H1 (cell line): Measurements from ENCODE around the gene BZW2. TPM values are rescaled to one million over a fixed set of nuclear protein-coding genes. Genes with fewer than 3 reads are reported as not detected.

ENCODE experiments used
- polyA plus RNA-seq, 7 experiments: library from polyadenylated mRNA; depleted of rRNA in 3 of 7; stranded (reverse) in 5 of 7; unstranded in 2 of 7; fragments of >200 nt in 5 of 7; fragments of 200-250 nt in 2 of 7; gene quantifications; 1 replicate in 5 of 7; 2 replicates in 1 of 7; 4 replicates in 1 of 7; pipeline versions ENCODE4 v1.2.1 to v1.2.3, GENCODE V29; 2011 to 2013; ENCODE audit warnings: missing spikeins in 2 of 7, mixed read lengths in 2 of 7
- total RNA-seq: library from RNA; stranded (reverse); fragmentation: NEBNext Ultra II Directional; extraction: Animal tissue kit (Norgen Biotek cat#: 25700); gene quantifications from 2 replicates; pipeline ENCODE4 v1.2.1, GENCODE V29; 2021
- TF ChIP-seq, protein P1 (sequence below): fragments of 300-600 bp; sonication (generic); IDR thresholded peaks from 2 replicates; pipeline ENCODE4 v1.7.1; 2012; ENCODE audit warnings: low read length, moderate library complexity, mild to moderate bottlenecking, inconsistent platforms; ENCODE audit not compliant: insufficient replicate concordance

Gene BZW2
- total and polyA plus RNA-seq, 2 of the 8 experiments (the other 6 are each of a cell fraction or from before 2014, with no cell fraction given), result 32.3 to 103 TPM

DNA sequence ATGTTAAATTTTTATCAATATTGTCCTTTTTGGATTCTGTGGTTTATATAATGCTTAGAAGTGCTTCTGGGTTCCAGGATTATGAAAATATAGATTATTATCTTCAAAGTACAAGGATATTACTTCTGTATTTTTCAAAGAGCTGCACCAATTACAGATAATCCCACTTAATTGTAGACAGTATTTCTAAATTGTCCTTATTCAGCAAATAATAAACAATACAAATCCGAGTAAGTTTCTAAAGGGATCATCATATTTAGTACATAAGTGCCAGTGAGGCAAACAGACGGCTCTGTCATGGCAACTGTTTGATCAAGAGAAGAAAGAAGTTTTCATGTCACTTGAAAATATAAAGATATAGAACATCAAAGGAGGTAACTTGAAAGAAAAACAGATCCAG lies 19.6 kb upstream of the BZW2 start (continued):
- TF ChIP-seq, protein P1, sequence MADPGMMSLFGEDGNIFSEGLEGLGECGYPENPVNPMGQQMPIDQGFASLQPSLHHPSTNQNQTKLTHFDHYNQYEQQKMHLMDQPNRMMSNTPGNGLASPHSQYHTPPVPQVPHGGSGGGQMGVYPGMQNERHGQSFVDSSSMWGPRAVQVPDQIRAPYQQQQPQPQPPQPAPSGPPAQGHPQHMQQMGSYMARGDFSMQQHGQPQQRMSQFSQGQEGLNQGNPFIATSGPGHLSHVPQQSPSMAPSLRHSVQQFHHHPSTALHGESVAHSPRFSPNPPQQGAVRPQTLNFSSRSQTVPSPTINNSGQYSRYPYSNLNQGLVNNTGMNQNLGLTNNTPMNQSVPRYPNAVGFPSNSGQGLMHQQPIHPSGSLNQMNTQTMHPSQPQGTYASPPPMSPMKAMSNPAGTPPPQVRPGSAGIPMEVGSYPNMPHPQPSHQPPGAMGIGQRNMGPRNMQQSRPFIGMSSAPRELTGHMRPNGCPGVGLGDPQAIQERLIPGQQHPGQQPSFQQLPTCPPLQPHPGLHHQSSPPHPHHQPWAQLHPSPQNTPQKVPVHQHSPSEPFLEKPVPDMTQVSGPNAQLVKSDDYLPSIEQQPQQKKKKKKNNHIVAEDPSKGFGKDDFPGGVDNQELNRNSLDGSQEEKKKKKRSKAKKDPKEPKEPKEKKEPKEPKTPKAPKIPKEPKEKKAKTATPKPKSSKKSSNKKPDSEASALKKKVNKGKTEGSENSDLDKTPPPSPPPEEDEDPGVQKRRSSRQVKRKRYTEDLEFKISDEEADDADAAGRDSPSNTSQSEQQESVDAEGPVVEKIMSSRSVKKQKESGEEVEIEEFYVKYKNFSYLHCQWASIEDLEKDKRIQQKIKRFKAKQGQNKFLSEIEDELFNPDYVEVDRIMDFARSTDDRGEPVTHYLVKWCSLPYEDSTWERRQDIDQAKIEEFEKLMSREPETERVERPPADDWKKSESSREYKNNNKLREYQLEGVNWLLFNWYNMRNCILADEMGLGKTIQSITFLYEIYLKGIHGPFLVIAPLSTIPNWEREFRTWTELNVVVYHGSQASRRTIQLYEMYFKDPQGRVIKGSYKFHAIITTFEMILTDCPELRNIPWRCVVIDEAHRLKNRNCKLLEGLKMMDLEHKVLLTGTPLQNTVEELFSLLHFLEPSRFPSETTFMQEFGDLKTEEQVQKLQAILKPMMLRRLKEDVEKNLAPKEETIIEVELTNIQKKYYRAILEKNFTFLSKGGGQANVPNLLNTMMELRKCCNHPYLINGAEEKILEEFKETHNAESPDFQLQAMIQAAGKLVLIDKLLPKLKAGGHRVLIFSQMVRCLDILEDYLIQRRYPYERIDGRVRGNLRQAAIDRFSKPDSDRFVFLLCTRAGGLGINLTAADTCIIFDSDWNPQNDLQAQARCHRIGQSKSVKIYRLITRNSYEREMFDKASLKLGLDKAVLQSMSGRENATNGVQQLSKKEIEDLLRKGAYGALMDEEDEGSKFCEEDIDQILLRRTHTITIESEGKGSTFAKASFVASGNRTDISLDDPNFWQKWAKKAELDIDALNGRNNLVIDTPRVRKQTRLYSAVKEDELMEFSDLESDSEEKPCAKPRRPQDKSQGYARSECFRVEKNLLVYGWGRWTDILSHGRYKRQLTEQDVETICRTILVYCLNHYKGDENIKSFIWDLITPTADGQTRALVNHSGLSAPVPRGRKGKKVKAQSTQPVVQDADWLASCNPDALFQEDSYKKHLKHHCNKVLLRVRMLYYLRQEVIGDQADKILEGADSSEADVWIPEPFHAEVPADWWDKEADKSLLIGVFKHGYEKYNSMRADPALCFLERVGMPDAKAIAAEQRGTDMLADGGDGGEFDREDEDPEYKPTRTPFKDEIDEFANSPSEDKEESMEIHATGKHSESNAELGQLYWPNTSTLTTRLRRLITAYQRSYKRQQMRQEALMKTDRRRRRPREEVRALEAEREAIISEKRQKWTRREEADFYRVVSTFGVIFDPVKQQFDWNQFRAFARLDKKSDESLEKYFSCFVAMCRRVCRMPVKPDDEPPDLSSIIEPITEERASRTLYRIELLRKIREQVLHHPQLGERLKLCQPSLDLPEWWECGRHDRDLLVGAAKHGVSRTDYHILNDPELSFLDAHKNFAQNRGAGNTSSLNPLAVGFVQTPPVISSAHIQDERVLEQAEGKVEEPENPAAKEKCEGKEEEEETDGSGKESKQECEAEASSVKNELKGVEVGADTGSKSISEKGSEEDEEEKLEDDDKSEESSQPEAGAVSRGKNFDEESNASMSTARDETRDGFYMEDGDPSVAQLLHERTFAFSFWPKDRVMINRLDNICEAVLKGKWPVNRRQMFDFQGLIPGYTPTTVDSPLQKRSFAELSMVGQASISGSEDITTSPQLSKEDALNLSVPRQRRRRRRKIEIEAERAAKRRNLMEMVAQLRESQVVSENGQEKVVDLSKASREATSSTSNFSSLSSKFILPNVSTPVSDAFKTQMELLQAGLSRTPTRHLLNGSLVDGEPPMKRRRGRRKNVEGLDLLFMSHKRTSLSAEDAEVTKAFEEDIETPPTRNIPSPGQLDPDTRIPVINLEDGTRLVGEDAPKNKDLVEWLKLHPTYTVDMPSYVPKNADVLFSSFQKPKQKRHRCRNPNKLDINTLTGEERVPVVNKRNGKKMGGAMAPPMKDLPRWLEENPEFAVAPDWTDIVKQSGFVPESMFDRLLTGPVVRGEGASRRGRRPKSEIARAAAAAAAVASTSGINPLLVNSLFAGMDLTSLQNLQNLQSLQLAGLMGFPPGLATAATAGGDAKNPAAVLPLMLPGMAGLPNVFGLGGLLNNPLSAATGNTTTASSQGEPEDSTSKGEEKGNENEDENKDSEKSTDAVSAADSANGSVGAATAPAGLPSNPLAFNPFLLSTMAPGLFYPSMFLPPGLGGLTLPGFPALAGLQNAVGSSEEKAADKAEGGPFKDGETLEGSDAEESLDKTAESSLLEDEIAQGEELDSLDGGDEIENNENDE, result no peak
- TF ChIP-seq, all 59 proteins: peak for 0
